MM.1S (cell line): Measurements from ENCODE around the gene ONECUT1.
A peak's percentile ranks its signal among the peaks of the same experiment; 100 is the strongest.

Experiments
- DNase-seq: peaks from one replicate; pipeline ENCODE4 v3.0.0-alpha.2; 2015
- H2AFZ ChIP-seq: fragments of 300-600 bp; sonication (generic); 2 replicates; pipeline ENCODE4 v1.6.0; 2016; ENCODE audit warnings: antibody characterized with exemption, low read length
- H3F3A ChIP-seq: fragments of 300-600 bp; sonication (generic); 2 replicates; pipeline ENCODE4 v1.6.1; 2016; ENCODE audit warnings: mild to moderate bottlenecking, antibody characterized with exemption, low read length, moderate library complexity, mixed read lengths; ENCODE audit not compliant: insufficient read depth
- H3K27ac ChIP-seq: fragments of 300-600 bp; sonication (generic); 2 replicates; pipeline ENCODE4 v1.5.1; 2016; ENCODE audit warnings: mild to moderate bottlenecking, low read length
- H3K27me3 ChIP-seq: fragments of 300-600 bp; sonication (generic); replicated peaks from 2 replicates; pipeline ENCODE4 v1.6.0; 2016; ENCODE audit warnings: low read length; ENCODE audit not compliant: insufficient read depth
- H3K36me3 ChIP-seq: fragments of 300-600 bp; sonication (generic); replicated peaks from 2 replicates; pipeline ENCODE4 v1.6.1; 2016; ENCODE audit warnings: mild to moderate bottlenecking, low read length, mixed read lengths; ENCODE audit not compliant: insufficient read depth
- H3K4me1 ChIP-seq: fragments of 300-600 bp; sonication (generic); 2 replicates; pipeline ENCODE4 v1.6.1; 2016; ENCODE audit warnings: low read length, mixed read lengths
- H3K4me2 ChIP-seq: fragments of 300-600 bp; sonication (generic); 2 replicates; pipeline ENCODE4 v1.6.0; 2016; ENCODE audit warnings: low read depth, low read length
- H3K4me3 ChIP-seq: fragments of 300-600 bp; sonication (generic); 2 replicates; pipeline ENCODE4 v1.5.1; 2016; ENCODE audit warnings: low read length, mixed read lengths
- H3K79me2 ChIP-seq: fragments of 300-600 bp; sonication (generic); 2 replicates; pipeline ENCODE4 v1.6.1; 2016; ENCODE audit warnings: mixed run types, low read length, mixed read lengths
- H3K9ac ChIP-seq: fragments of 300-600 bp; sonication (generic); 2 replicates; pipeline ENCODE4 v1.6.1; 2016; ENCODE audit warnings: low read length, mixed read lengths
- H3K9me2 ChIP-seq: fragments of 300-600 bp; sonication (generic); replicated peaks from 2 replicates; pipeline ENCODE4 v1.6.1; 2016; ENCODE audit warnings: mild to moderate bottlenecking, low read length, mixed read lengths; ENCODE audit not compliant: insufficient read depth
- H3K9me3 ChIP-seq: fragments of 300-600 bp; sonication (generic); replicated peaks from 2 replicates; pipeline ENCODE4 v1.6.1; 2016; ENCODE audit warnings: mild to moderate bottlenecking, low read length, mixed read lengths; ENCODE audit not compliant: insufficient read depth
- H4K20me1 ChIP-seq: fragments of 300-600 bp; sonication (generic); 2 replicates; pipeline ENCODE4 v1.6.1; 2016; ENCODE audit warnings: mild to moderate bottlenecking, low read length, moderate library complexity, mixed read lengths; ENCODE audit not compliant: insufficient read depth
- CTCF ChIP-seq: fragments of 300-600 bp; sonication (generic); IDR thresholded peaks from 2 replicates; pipeline ENCODE4 v1.5.1; 2016; ENCODE audit warnings: antibody characterized with exemption, low read length, mixed read lengths
- EZH2 ChIP-seq: fragments of 300-600 bp; sonication (generic); optimal IDR thresholded peaks from 2 replicates; pipeline ENCODE3; 2017; ENCODE audit warnings: low read depth, mild to moderate bottlenecking, antibody characterized with exemption, low read length, mixed read lengths
- EZH2phosphoT487 ChIP-seq: fragments of 300-600 bp; sonication (generic); IDR thresholded peaks from 2 replicates; pipeline ENCODE4 v1.6.1; 2018; ENCODE audit warnings: antibody characterized with exemption, low read length

ONECUT1 gene

DNA sequence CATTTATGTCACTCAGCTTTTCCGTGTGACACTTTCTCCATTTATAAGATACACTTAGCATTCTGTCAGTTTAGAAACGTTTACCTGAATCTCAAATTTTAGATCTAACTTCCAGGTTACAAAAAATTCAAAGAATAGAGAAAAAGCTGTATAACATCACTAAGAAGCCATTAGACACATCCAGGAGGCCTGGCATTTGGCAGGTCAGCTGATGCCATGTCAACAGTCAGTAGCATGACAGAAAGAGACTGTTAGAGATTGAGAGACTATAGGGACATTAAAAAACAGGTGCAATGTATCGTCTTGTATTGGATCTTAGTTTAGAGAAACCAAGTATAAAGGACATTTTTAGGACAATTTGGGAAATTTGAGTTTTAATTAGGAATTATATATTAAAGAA is 57.6 kb downstream of the ONECUT1 start:
- Histone ChIP-seq H3K4me2 (peak overlapping the region; percentile 49), H3K27ac (peak overlapping the region; percentile 97; the same call in 1 of the 2 replicates), H3K4me3 (no peak overlapping the region), H4K20me1 (no peaks in the 10 kb centered on the region), H3K9me3 (no peaks in the 10 kb centered on the region), H3K9ac (peak overlapping the region; percentile 28; the same call in 1 of the 2 replicates), H2AFZ (0 out of 2 replicates have a peak overlapping the region, but pooled peaks have one; percentile 16), H3K4me1 (peaks cover 63% of the 10 kb centered on the region), H3K27me3 (no peaks in the 10 kb centered on the region), H3F3A (peaks cover 43% of the 10 kb centered on the region), H3K9me2 (no peaks in the 10 kb centered on the region), H3K79me2 (no peaks in the 10 kb centered on the region), H3K36me3 (no peaks in the 10 kb centered on the region)
- no peak for DNase-seq
- TF ChIP-seq EZH2 (no peak), EZH2phosphoT487 (no peak), CTCF (no peak)

- H3K36me3 ChIP-seq = no peaks in the 10 kb centered on the region
- no peaks in the 10 kb centered on the region for H3K9me2 ChIP-seq
- peak overlapping the region; percentile 97 for H3K27ac ChIP-seq
- no peaks in the 10 kb centered on the region for H3K27me3 ChIP-seq
- H3K4me1 ChIP-seq = peaks cover 65% of the 10 kb centered on the region
- no peaks in the 10 kb centered on the region for H3K9me3 ChIP-seq
- H3K4me2 ChIP-seq = peak overlapping the region; percentile 49
- no peaks in the 10 kb centered on the region for H3K79me2 ChIP-seq
- no peaks in the 10 kb centered on the region for H4K20me1 ChIP-seq
- peak; percentile 55 for DNase-seq
- H3K4me3 ChIP-seq = 0 out of 2 replicates have a peak overlapping the region, but pooled peaks have one; percentile 1
- peak overlapping the region; percentile 28 for H3K9ac ChIP-seq
- H3F3A ChIP-seq = peaks cover 43% of the 10 kb centered on the region
- peak overlapping the region; percentile 16; the same call in 1 of the 2 replicates for H2AFZ ChIP-seq
- no peak for TF ChIP-seq EZH2
- no peak for TF ChIP-seq EZH2phosphoT487
- no peak for TF ChIP-seq CTCF
Measured at GRCh38 chr15:52731732-52732470, 58.2 kb downstream of the ONECUT1 start.

- Histone ChIP-seq H3K4me1 (peaks cover 65% of the 10 kb centered on the region), H3K9me3 (no peaks in the 10 kb centered on the region), H3K4me2 (peak overlapping the region; percentile 97), H3F3A (peaks cover 43% of the 10 kb centered on the region), H3K79me2 (no peaks in the 10 kb centered on the region), H3K9me2 (no peaks in the 10 kb centered on the region), H3K9ac (peak overlapping the region; percentile 71), H2AFZ (peak overlapping the region; percentile 41; the same call in 1 of the 2 replicates), H3K27ac (peak overlapping the region; percentile 97), H3K27me3 (no peaks in the 10 kb centered on the region), H3K4me3 (peak overlapping the region; percentile 35), H4K20me1 (no peaks in the 10 kb centered on the region), H3K36me3 (no peaks in the 10 kb centered on the region)
- no peak for DNase-seq
- no peak for TF ChIP-seq CTCF
- TF ChIP-seq EZH2 = no peak
Measured at GRCh38 chr15:52731004-52731403, 59.1 kb downstream of the ONECUT1 start.
